Activated gamma-delta T cell (primary cell): ENCODE results near the gene BTF3.
"Not testable (repeated sequence)": the region's sequence is repeated elsewhere in the genome, so short reads cannot be mapped to it uniquely, and the experiment has no call there.

Experiments
- DNase-seq: peaks from one replicate; lab custom pipeline; 2025; lab: John Stamatoyannopoulos, UW

The BTF3 gene

DNA sequence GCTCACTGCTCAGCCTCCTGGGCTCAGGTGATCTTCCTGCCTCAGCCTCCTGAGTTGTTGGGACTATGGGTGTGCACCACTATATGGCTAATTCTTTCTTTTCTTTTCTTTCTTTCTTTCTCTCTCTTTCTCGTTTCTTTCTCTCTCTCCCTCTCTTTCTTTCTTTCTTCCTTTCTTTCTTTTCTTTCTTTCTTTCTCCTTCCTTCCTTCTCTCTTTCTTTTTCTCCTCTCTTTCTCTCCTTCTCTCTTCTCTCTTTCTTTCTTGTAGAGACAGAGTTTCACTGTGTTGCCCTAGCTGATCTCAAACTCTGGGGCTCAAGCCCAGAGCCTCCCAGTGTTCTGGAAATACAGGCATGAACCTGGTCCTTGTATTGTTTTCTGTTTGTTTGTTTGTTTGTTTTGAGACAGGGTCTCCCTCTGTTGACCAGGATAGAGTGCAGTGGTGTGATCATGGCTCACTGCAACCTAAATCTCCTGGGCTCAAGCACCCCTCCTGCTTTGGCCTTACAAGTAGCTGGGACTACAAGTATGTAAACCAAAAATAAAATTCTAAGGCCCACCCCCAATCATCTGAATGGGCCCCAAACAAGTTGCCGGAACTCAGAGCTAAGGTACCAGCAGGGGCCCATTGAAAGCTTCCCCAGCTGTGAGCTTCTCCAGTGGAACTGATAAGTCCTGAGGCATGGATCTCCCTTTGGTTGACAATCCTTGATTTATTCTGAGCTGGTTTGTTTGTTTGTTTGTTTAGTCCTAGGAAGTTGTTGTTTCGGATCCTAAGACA, 11.9 kb upstream of the BTF3 start:
- DNase-seq: no peak

DNA sequence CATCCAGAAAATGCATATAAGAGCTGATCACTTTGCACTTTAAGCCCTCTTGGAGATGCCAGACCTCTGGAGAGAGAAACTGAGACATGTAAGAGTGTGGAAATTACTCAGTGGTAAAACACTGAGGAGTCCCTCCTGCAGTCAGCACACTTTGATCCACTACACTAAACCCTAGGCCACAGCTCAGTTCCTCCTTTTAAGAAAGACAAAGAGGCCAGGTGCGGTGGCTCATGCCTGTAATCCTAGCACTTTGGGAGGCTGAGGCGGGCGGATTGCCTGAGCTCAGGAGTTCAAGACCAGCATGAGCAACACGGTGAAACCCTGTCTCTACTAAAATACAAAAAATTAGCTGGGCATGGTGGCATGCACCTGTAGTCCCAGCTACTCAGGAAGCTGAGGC, 11.0 kb upstream of the BTF3 start:
- DNase-seq: not testable (repeated sequence)

DNA sequence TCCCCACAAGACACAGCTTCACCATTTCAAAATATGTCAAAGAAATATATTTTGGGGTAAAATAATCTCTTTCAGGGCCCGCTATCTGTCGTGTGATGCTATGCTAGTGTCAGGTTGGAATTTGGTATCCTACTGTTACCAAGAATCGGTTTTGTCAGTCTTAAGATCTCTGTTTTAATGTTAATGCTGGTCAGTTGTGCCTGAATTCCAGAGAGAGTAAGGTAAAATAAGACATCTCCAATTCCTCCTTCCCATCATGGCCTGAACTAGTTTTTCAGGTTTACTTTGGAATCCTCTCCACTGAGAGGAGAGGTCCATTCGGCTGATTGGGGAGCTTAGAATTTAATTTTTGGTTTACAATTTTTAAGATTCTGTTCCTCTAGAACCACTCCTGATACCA, 10.4 kb upstream of the BTF3 start:
- DNase-seq: no peak

DNA sequence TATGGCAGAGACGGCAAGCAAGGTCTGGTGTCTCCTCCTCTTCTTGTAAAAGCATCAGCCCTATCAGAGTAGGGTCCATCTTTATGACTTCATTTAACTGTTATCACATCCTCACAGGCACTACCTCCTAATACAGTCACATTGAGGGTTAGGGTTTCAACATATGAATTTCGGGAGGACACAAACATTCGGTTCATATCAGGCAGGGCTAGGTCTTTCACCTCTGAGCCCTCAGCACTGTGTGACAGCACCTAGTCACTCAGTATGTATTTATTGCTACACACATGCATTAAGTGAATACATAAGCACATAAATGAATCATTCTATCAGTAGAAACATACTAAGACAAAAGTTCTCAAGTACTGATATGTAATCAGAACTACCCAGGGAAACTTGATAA, 9.4 kb upstream of the BTF3 start:
- DNase-seq: no peak

DNA sequence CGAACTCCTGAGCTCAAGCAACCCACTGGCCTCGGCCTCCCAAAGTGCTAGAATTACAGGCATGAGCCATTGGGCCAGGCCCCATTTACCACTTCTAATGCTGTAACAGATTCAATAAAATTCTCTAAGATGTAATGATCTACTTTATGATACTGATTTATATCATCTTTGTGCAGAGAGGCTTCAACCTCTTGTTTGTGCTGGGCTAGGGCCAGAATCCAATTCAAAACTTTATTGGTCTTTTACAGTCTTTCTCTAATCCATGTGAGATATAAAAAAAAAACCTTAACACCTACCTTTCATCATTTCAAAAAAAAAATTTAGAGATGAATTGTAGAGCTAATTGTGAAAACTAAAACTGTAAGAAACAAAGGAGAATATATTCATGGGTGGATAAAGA, 8.2 kb upstream of the BTF3 start:
- no peak for DNase-seq

DNA sequence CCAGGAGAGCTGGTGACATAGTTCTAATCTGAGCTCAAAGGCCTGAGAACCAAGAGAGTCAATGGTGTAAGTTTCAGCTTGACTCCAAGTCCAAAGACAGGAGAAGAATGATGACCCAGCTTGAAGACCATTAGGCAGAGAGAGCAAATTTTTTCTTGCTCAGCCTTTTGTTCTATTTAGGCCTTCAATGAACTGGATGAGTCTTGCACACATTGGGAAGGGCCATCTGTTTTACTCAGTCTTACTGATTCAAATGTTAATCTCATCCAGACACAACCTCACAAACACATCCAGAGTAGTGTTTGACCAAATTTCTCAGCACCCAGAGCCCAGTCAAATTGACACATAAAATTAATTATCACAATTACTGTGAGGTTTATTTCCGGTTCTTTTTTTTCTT, 7.1 kb upstream of the BTF3 start:
- no peak for DNase-seq

DNA sequence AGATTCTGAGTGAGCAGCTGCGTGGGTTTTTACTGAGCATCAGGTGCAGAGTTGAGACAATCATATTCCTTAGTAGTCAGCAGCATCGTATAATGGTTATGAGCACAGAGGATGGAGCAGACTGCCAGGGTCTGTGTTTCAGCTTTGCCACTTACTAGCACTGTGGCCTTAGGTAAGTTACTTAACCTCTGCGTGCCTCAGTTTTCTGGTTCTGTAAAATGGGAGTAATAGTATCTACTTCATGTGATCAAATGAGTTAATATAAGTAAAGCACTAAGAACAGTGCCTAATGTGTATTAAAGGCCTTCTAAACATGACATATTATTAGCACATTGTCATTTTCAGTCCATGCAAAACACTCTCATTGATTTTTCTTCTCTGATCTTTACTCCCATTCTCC, 4.8 kb upstream of the BTF3 start:
- DNase-seq: no peak

DNA sequence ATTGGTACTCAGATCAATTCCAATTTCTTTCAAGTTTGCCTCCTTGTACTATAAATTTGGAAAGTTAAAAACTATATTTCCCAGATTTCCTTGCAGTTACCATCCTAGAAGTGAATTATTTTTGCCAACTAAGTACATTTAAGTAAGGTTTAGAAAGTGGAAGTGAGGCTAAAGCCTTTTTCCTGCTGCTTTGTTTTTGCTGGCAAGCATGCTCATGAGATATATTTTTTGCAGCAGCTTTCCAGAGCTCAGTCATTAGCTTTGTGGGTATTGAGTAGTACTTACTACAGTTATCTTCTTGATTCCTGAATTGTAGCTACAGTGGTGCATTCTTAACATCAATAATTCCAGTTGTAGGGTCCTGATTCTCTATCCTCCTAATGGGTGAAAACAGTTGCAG, 3.5 kb upstream of the BTF3 start:
- DNase-seq: no peak

DNA sequence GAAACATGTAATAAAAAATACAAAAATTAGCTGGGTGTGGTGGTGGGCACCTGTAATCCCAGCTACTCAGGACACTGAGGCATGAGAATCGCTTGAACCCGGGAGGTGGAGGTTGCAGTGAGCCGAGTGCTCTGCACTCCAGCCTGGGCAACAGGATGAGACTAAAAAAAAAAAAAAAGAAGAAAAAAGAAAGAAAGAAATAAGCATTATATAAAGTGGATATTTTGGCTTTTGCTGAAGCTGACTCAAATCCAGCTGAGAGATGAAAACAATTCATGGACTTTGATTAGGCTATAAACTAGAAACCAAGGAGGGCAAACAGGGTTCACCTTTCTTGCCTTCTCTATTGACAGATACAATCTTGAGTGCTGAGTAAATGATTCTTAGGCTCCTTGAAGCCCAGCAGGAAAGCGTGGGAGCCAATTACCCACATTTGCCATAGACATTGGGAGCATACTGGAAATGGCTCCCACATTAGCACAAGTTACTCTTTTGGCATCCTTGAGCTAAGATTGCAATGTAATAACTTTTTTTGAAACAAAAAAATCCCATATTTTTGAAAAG, 2.4 kb upstream of the BTF3 start:
- no peak for DNase-seq

DNA sequence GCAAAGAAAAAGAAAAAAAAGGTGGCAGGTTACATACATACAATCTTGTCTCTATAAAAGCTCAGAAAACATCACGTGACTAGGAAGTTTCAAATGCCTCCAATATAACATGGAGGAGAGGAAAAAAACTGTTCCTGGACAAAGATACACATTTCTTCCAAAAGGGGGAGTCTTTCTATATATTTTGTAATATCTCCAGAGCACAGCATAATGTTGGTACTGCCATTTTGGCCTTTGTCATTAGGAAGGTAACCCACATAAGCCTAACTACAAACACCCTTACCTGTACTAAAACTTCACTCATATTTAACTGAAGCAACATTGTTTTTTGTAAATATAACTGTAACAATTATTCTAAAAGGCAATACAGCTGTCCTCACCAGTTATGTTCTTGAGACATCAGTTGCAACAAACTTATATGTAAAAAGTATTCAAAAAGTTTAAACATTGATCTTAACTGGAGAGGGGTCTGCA, 1.2 kb upstream of the BTF3 start:
- DNase-seq: no peak

DNA sequence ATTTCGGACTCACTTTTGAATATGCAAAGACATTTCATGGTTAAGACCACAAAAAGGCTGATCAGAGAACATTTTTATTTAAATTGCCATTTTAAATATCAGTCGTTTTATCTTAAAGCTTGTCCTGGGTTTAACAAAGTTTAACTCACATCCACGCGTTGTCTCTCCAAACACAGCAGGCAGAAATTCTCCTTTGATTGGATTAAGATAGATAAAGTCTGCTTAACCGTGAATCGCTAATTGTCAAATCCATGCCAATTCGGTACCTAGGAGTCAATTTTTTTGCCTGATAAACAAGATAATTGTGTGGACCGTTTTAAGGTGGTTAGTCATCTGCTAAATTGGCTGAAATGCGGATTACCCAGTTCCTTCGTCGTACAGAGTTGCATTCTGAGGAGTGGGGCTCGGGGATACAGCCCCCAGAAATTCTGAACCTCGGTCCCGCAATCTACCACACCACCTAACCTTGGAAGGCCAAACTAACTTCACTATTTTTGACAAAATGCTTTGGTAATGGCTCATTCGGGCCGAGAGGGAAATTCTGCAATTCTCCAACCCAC, 665 bp upstream of the BTF3 start:
- no peak for DNase-seq

DNA sequence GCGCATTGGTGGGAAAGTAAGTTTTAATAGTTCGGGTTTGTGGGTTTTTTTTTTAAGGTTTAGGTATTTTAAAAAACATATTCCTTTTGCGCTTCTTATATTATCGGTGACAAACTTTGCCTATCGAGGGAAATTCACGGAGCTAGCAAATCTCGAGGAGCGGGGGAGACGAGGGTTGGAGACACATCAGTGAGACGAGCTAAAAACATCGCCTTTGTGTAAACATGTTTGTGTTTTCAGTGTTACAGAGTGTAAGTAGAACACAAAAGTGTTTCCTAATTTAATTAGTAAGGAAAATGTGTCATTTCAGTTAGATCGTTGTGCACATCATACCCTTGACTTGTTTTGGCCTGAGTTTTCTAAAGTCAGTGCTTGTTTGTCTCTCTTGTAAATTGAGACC, 945 bp downstream of the BTF3 start:
- DNase-seq: no peak

DNA sequence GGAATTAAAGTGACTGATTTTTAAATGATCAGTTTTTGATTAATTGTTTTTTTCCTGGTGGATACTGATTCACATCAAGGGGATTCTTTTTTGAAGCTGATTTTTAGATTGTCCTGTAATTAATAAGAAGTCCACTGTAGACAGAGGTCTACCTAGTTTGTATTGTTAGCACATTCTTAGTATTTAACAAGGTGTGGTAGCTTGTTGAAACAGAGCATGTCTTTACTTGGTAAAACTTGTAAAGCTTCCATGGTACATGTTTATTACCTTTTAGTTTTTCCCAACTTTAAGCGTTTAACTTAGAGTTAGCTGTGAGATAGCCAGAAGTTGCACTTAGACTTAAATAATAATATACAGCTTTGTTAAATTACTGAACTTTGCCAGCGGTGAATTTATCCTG, 1.5 kb downstream of the BTF3 start:
- DNase-seq: no peak

DNA sequence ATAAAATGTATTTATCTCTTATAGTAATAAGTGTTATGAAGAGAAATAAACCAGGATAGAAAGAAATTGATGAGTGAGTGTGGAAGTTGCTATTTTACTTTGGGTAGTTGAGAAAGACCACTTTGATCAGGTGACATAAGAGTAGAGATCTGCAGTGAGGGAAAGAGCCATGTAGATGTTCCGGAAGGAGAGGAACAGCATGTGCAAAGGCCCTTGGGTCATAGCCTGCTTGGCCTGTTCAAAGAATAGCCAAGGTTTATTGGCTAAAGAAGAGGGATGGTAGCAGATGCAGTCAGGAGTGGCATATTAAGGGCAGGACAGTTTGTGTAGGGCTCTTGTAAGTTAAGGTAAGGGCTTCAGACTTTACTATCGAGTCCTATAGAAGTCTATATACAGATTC, 3.2 kb downstream of the BTF3 start:
- DNase-seq: no peak

DNA sequence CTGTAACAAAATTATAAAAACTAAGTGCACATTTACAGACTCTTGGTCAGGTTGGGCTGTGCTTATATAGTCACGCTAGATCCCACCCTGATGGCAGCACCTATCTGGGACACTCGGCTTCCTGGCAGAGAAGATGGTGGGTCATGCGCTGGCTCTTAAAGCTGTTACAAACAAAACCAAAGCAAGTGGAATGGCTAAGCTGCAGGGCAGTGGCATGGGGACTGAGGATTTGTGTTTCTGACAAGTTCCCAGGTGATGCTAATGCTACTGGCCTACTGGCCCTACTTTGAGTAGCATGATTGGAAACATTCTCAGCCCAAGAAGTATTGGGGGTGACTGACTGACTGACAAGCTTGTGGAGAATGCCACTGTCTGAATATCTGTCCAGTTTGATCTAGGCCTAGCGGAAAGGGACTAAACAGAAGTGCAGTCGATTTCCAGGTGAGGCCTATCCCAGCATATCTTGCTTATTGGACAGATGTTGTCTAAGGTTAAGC, 8.3 kb downstream of the BTF3 start:
- no peak for DNase-seq

DNA sequence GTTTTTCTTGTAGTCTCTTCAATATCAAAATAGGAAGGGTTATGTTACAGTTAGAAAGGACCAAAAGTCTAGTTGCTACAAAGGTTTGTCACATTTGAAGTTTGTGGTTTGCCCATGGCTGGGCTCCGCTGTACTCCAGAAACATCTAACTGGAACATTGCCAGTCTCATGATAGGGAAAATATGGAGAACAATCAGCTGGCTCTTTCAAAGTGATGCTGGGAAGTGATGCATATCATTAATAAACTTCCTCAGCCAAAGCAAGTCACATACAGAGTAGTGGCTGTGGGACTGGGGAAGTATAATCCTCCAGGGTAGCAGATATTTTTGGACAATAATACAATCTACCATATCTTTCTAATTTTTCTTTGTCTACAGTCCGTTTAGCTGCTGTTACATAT, 8.8 kb downstream of the BTF3 start:
- no peak for DNase-seq

DNA sequence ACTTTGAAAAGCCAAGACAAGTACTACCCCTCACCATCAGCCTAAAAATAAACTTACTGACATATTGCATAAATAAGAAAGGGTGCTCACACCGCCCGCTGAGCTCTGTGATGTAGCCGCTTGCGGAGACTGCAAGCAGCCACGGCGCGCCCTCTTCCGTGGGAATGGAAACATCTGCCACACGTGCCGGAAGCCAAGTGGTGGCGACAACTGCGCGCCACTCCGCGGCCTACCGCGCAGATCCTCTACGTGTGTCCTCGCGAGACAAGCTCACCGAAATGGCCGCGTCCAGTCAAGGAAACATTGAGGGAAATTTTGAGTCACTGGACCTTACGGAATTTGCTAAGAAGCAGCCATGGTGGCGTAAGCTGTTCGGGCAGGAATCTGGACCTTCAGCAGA, 10.3 kb downstream of the BTF3 start:
- DNase-seq: not testable (repeated sequence)

DNA sequence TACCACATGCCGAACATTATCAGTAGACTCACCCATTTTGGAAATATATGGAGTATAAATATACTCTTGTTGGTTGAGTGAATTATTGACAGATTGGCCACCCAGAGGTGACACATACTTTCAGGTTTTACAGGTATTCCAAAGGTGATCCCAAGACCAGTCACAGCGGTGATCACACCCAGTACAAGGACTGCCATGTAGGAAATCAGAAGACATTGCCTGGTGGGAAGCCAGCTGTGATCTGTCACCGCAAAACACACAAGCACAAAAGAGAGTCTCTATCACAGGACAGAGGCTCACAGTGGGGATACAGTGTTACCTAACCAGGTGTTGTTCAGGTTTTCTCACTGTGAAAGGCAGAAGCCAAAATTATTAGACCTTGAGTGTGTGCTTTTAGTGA, 15.8 kb downstream of the BTF3 start:
- no peak for DNase-seq

DNA sequence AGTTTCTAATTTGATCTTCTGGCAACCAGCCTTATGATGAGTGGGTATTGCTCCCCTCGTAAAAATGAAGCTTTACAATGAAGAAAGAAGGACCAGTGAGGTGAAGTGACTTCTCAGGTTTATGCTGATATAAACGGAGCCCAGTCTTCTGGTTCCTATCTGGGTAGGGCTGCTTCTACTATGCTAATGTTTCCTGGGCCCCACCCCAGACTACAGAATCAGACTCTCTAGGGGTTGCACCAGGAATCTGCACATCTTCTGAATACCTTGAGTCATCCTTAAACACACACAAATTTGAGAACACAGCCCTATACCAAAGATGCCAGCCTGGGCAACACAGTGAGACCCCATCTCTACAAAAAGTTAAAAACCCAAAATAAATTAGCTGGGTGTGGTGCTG, 16.2 kb downstream of the BTF3 start:
- DNase-seq: no peak

DNA sequence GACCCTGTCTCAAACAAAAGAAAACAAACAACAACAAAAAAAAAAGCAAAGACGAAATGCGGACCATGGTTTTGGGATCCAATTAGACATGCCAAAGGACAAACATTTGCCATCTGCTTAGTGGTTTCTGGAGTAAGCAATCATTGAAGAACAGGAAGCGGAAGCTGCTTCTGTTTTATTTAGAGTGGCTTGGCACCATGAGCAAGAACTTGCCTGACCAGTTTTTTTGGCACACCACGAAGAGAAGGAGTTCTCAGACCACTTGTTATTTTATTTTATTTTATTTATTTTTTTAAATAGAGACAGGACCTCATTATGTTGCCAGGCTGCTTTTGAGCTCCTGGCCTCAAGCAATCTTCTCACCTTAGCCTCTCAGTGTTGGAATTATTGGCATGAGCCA, 17.0 kb downstream of the BTF3 start:
- no peak for DNase-seq

DNA sequence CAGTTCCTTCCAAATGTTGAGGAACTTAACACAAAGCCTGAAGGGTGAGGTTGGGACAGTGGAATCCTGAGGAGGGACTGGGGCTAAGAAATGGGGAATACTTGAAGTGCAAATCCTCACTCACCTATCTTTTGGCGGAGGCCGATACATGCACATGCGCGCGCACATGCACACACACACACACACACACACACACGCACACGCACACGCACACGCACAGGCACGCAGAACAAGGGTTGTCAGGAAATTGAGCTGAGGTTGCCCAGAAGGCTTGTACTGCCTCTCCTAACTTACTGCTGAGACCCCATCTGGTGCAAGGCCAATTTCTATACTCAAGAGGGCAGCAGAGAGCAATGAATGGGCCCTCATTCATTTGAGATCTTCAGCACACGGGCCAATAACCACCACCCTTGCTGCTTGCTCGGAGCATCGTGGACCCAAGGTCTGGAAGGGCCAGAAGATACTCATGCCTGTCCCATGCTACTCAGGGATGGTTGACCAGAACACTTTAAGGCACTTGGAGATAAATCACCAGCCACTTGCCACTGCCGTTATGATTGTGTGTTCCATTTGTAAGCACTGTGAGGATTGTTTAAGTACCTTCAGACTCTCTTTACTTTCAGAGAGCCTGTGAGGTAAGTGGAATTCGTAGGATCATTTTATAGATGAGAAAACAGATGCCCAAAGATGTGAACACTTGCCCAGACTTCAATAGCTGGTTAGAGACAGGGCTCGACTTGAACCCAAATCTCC, 21.5 kb downstream of the BTF3 start:
- no peak for DNase-seq

DNA sequence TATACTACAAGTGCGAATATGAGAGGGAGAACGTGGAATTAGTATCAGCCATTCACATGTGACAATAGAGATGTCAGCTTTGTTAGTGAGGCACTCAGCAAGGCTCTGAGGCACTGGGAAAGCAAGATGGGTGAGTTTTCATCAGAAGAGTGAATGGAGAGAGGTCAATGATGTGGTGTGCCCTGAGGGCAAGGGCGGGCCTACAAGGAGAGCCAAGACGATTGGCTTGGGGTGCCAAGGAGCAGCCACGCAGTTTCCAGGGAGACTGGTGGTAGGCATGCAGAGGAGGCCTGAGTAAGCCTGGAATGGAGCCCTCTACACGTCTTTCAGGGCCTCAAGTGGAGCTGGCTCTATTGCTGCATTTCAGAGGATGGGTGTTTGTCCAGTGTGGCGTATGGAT, 24.7 kb downstream of the BTF3 start:
- no peak for DNase-seq

DNA sequence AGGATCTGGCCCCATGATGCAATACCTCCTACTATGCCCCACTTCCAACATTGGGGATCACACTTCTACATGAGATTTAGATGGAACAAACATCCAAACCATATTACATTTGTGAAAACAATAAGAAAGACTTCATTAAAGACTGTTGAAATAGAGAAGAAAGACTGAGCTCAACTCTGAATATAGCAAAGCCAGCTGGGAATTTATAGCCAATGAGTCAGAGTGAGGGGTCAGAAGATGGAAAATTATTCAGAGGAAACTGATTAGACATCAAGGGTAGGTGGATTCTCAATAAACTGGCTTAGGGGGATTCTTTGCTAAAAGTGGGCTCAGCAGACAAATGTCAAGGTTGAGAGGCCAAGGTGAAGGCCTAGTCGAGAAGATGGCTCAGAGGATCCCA, 25.6 kb downstream of the BTF3 start:
- DNase-seq: no peak
